GM12878 (cell line): ENCODE data around the gene TBC1D2B. TPM values are rescaled to one million over a fixed set of nuclear protein-coding genes. Genes with fewer than 3 reads are reported as not detected.

ENCODE experiments used
- ATAC-seq: fragments of 200-7000 bp; cut with Tn5 transposase; 3 replicates; pipeline ENCODE4 v1.9.1; 2020; ENCODE audit warnings: mild to moderate bottlenecking, moderate library complexity
- BruUV-seq: library from RNA; stranded (reverse); fragments of 400-500 nt; replicated peaks from 2 replicates; lab custom pipeline; 2021; lab: Mats Ljungman, UMichigan
- CTCF ChIA-PET: fragments of 300-600 bp; sonication (Branson Sonifier 250); formaldehyde crosslinking; extraction: SDS; loops from one replicate; lab custom pipeline; 2021; ENCODE audit warnings: inconsistent platforms; lab: Yijun Ruan, JAX
- POLR2A ChIA-PET: fragments of 350-600 bp; formaldehyde crosslinking; extraction: SDS; loops from one replicate; lab custom pipeline; 2021; ENCODE audit warnings: inconsistent platforms; lab: Charles Lee
- RAD21 ChIA-PET: fragments of 300-600 bp; sonication (Branson Sonifier 250); formaldehyde crosslinking; loops from one replicate; lab custom pipeline; 2023; ENCODE audit warnings: antibody characterized with exemption; ENCODE audit not compliant: unreplicated experiment; lab: Charles Lee
- SMC1A ChIA-PET: fragments of 300-600 bp; sonication (Branson Sonifier 250); formaldehyde crosslinking; loops from one replicate; lab custom pipeline; 2023; ENCODE audit not compliant: unreplicated experiment, uncharacterized antibody; lab: Charles Lee
- DNase-seq: peaks from one replicate; pipeline ENCODE4 v3.0.0-alpha.2; 2011; ENCODE audit warnings: low read depth, low spot score
- FAIRE-seq: peaks from 3 replicates; lab custom pipeline; 2011; peaks lifted over from hg19 to GRCh38; lab: Jason Lieb, UNC
- H2AFZ ChIP-seq: 2 replicates; pipeline ENCODE4 v1.6.0; 2011; ENCODE audit warnings: low read depth, low read length, control low read depth; ENCODE audit not compliant: control insufficient read depth
- H3K27ac ChIP-seq: 2 replicates; pipeline ENCODE4 v1.5.1; 2011; ENCODE audit warnings: control low read depth; ENCODE audit not compliant: control insufficient read depth, insufficient read depth
- H3K27me3 ChIP-seq, 2 experiments: replicated peaks in 1 of 2; 2 replicates each; pipeline versions ENCODE4 v1.6.0 to v1.6.1; 2011; ENCODE audit warnings: low read length in 1 of 2; ENCODE audit not compliant: control insufficient read depth in 2 of 2, insufficient read depth in 2 of 2
- H3K36me3 ChIP-seq, 2 experiments: 2 replicates each; pipeline ENCODE4 v1.5.1; 2011; ENCODE audit warnings: low read length in 1 of 2; ENCODE audit not compliant: control insufficient read depth in 2 of 2, insufficient read depth in 2 of 2
- H3K4me1 ChIP-seq: 2 replicates; pipeline ENCODE4 v1.6.1; 2011; ENCODE audit warnings: mild to moderate bottlenecking, low read length, moderate library complexity, mixed read lengths; ENCODE audit not compliant: control insufficient read depth, insufficient read depth
- H3K4me2 ChIP-seq: 2 replicates; pipeline ENCODE4 v1.6.0; 2011; ENCODE audit warnings: control low read depth; ENCODE audit not compliant: control insufficient read depth, insufficient read depth
- H3K4me3 ChIP-seq: fragments of 200-600 bp; sonication (generic); 2 replicates; pipeline ENCODE4 v1.5.1; 2016
- H3K79me2 ChIP-seq: 2 replicates; pipeline ENCODE4 v1.6.0; 2011; ENCODE audit warnings: low read length; ENCODE audit not compliant: control insufficient read depth, insufficient read depth
- H3K9ac ChIP-seq: 2 replicates; pipeline ENCODE4 v1.8.0; 2011; ENCODE audit warnings: low read length, control low read depth, mixed read lengths; ENCODE audit not compliant: control insufficient read depth, insufficient read depth
- H3K9me3 ChIP-seq: replicated peaks from 3 replicates; pipeline ENCODE4 v1.5.1; 2011; ENCODE audit warnings: mild to moderate bottlenecking, low read length; ENCODE audit not compliant: control insufficient read depth, insufficient read depth
- H4K20me1 ChIP-seq: 2 replicates; pipeline ENCODE4 v1.6.0; 2011; ENCODE audit not compliant: control insufficient read depth, insufficient read depth
- EZH2 ChIP-seq: IDR thresholded peaks from 2 replicates; pipeline ENCODE4 v1.6.1; 2012; ENCODE audit warnings: low read depth, mild to moderate bottlenecking, control low read depth, inconsistent platforms, low read length, borderline replicate concordance; ENCODE audit not compliant: control insufficient read depth
- HDGF ChIP-seq: fragments of 450-650 bp; IDR thresholded peaks from 2 replicates; pipeline ENCODE4 v1.6.1; 2016; ENCODE audit warnings: antibody characterized with exemption
- MTA3 ChIP-seq: IDR thresholded peaks from 2 replicates; pipeline ENCODE4 v1.6.1; 2012; ENCODE audit warnings: low read length, inconsistent platforms, borderline replicate concordance
- STAT1 ChIP-seq: fragments of 450-650 bp; conservative IDR thresholded peaks from 2 replicates; pipeline ENCODE4 v1.6.1; 2014; ENCODE audit warnings: antibody characterized with exemption, mild to moderate bottlenecking
- STAT3 ChIP-seq: IDR thresholded peaks from 2 replicates; pipeline ENCODE4 v1.6.1; 2011; ENCODE audit warnings: low read depth, low read length, improper control_type of control experiment
- WGBS: methylation state at CpG from one replicate; pipeline ENCODE4 v1.1.6; 2016; ENCODE audit warnings: low lambda C conversion rate; ENCODE audit not compliant: insufficient replicate concordance, insufficient coverage; ENCODE audit errors: missing lambda C conversion rate; 5-methylcytosine and 5-hydroxymethylcytosine counted together
- in situ Hi-C: fragments of 300-500 bp; cut with MboI; formaldehyde crosslinking; loops from 9 replicates; pipeline ENCODE4 v1.14.3; 2018; ENCODE audit warnings: mixed read lengths
- intact Hi-C: fragments of 100-400 bp; cut with micrococcal nuclease; formaldehyde crosslinking; loops from one replicate; pipeline ENCODE4 v1.14.2; 2022; ENCODE audit not compliant: unreplicated experiment
- polyA plus RNA-seq, 11 experiments: library from polyadenylated mRNA; depleted of rRNA in 4 of 11; unstranded in 6 of 11; stranded (reverse) in 5 of 11; fragments of >200 nt; fragmentation: Nextera tagmentation in 4 of 11; fragmentation: Illumina TruSeq in 1 of 11; extraction: Ambion mirVana in 4 of 11; extraction: Trizol in 1 of 11; gene quantifications; 1 replicate in 1 of 11; 2 replicates in 10 of 11; pipeline versions ENCODE4 v1.2.1 to v1.2.3, GENCODE V29; 2011 to 2016; ENCODE audit warnings: inconsistent platforms in 2 of 11, missing spikeins in 2 of 11, low read depth in 1 of 11
- total RNA-seq, 4 experiments: library from RNA; depleted of rRNA in 3 of 4; stranded (reverse); fragments of >200 nt in 3 of 4; fragmentation: Illumina TruSeq in 1 of 4; extraction: Trizol in 1 of 4; gene quantifications; 2 replicates each; pipeline versions ENCODE4 v1.2.1 to v1.2.3, GENCODE V29; 2013 to 2021
- TF ChIP-seq, protein P1 (sequence below): IDR thresholded peaks from 2 replicates; pipeline ENCODE4 v1.6.1; 2011; ENCODE audit warnings: borderline replicate concordance, low read depth, mild to moderate bottlenecking, moderate library complexity, mixed read lengths, low read length; ENCODE audit not compliant: insufficient read depth; ENCODE audit errors: extremely low read length
- TF ChIP-seq, protein P2 (sequence below): IDR thresholded peaks from 2 replicates; pipeline ENCODE4 v1.6.1; 2011; ENCODE audit warnings: borderline replicate concordance, low read depth, mild to moderate bottlenecking, moderate library complexity, low read length; ENCODE audit not compliant: insufficient read depth, poor library complexity, severe bottlenecking

The TBC1D2B gene
- total and polyA plus RNA-seq, 10 of the 15 experiments (the other 5 are each of a cell fraction or from before 2014, with no cell fraction given) = 1.3 to 53.4 (median 19.4) TPM

DNA sequence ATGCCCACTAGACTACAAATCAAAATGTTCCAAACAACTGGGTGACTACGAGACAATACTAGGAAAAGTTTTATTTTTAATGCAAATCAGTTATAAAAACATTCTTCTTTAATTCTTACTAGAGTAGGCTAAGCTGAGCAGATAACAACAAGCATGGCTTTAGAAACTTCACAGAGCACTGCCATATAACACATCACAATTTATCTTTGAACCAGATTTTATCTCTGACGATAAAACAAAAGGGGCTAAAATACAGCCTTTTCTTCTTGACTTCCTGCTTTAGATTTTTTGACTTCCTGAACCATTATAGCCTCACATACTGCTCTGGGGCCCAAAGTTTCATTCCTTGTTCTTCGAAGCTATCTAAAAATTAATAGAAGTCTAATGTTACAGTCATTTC, 25.9 kb downstream of the TBC1D2B start:
- H3K27me3 ChIP-seq = no peaks in the 10 kb centered on the region
- H3K9ac ChIP-seq = no peak overlapping the region
- intact Hi-C loops (loop anchor here (2.0 kb wide), 1 partner anchor 15 kb away; no protein-coding TSS in a partner anchor), in situ Hi-C loops (no loop called here)
- DNase-seq (no peak), FAIRE-seq (no peak), ATAC-seq (no peak)
- no peaks in the 10 kb centered on the region for H4K20me1 ChIP-seq
- no peak overlapping the region for H3K4me3 ChIP-seq
- no peaks in the 10 kb centered on the region for H3K9me3 ChIP-seq
- WGBS = 63% methylated on average over 3 of the region's 3 CpGs
- peak overlapping the region; percentile 66 for H3K27ac ChIP-seq
- peak overlapping the region; percentile 60; the same call in 1 of the 2 replicates for H3K4me2 ChIP-seq
- H3K79me2 ChIP-seq = peaks cover 36% of the 10 kb centered on the region
- no peak for TF ChIP-seq STAT1
- TF ChIP-seq, protein P1, sequence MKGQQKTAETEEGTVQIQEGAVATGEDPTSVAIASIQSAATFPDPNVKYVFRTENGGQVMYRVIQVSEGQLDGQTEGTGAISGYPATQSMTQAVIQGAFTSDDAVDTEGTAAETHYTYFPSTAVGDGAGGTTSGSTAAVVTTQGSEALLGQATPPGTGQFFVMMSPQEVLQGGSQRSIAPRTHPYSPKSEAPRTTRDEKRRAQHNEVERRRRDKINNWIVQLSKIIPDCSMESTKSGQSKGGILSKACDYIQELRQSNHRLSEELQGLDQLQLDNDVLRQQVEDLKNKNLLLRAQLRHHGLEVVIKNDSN = no peak
- TF ChIP-seq STAT3 = no peak
- TF ChIP-seq HDGF = no peak
- no peak for TF ChIP-seq MTA3
- TF ChIP-seq EZH2 = no peak
- TF ChIP-seq, protein P2, sequence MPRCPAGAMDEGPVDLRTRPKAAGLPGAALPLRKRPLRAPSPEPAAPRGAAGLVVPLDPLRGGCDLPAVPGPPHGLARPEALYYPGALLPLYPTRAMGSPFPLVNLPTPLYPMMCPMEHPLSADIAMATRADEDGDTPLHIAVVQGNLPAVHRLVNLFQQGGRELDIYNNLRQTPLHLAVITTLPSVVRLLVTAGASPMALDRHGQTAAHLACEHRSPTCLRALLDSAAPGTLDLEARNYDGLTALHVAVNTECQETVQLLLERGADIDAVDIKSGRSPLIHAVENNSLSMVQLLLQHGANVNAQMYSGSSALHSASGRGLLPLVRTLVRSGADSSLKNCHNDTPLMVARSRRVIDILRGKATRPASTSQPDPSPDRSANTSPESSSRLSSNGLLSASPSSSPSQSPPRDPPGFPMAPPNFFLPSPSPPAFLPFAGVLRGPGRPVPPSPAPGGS = no peak
- ChIA-PET RAD21 (interaction anchor here (1.2 to 9.0 kb wide), 7 partner anchors 10 to 86 kb away, joined by 3 to 170 read pairs (median 18); no protein-coding TSS in a partner anchor), SMC1A (interaction anchor here (1.2 to 14.4 kb wide), 8 partner anchors 8 to 52 kb away, joined by 4 to 305 read pairs (median 11); no protein-coding TSS in a partner anchor), POLR2A (interaction anchor here (0.5 to 6.0 kb wide), 7 partner anchors 9 to 196 kb away, joined by 3 to 79 read pairs (median 4); no protein-coding TSS in a partner anchor), CTCF (interaction anchor here (1.3 to 9.1 kb wide), 8 partner anchors 9 to 85 kb away, joined by 3 to 158 read pairs (median 22); partner anchors contain the start of gene TBC1D2B)
- no peak overlapping the region for H2AFZ ChIP-seq
- H3K36me3 ChIP-seq = peaks cover 5 to 14% of the 10 kb centered on the region in 2 experiments
- peaks cover 81% of the 10 kb centered on the region for H3K4me1 ChIP-seq
- no TSS peak for BruUV-seq
